ENCODE results near the gene RNF123.

DNA sequence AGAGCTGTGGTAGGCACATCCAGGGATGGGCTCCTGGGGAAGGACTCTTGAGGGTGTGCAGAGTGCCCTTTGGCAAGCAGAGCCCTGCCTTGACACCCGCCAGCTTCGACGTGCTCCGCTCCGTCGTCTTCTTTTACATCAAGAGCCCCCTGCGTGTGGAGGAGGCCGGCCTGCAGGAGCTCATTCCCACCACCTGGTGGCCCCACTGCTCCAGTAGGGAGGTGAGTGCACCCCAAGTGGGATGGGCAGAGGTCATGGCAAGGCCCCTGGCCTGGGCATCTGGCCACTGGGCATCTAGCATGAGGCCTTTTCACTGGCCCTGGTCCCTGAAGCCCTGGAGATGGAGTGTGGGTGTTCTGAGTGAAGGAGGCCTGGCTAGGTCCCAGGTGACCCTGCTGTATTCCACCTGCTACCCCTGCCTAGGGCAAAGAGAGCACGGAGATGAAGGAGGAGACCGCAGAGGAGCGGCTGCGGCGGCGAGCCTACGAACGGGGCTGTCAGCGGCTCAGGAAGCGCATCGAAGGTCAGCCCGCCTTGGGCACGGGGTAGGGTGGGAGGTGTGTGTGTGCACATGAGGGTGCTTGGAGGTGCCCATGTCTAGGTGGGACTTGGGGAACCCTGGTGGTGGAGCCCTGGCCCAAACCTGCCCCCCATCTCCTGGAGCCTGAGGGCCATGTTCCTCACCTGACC, 12.2 kb downstream of the RNF123 start:
- TF ChIP-seq, protein P1, sequence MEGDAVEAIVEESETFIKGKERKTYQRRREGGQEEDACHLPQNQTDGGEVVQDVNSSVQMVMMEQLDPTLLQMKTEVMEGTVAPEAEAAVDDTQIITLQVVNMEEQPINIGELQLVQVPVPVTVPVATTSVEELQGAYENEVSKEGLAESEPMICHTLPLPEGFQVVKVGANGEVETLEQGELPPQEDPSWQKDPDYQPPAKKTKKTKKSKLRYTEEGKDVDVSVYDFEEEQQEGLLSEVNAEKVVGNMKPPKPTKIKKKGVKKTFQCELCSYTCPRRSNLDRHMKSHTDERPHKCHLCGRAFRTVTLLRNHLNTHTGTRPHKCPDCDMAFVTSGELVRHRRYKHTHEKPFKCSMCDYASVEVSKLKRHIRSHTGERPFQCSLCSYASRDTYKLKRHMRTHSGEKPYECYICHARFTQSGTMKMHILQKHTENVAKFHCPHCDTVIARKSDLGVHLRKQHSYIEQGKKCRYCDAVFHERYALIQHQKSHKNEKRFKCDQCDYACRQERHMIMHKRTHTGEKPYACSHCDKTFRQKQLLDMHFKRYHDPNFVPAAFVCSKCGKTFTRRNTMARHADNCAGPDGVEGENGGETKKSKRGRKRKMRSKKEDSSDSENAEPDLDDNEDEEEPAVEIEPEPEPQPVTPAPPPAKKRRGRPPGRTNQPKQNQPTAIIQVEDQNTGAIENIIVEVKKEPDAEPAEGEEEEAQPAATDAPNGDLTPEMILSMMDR (IDR thresholded peaks at IDR 0.05) = no peak
- TF ChIP-seq POLR2AphosphoS5 (IDR thresholded peaks at IDR 0.05; ENCODE audit: insufficient read depth in 1 of 2, low read depth in 1 of 2) = no peak

All from vagina (tissue), 2 donors.